SU-DHL-6 (cell line): ENCODE results near the gene BAD.

Source experiments
- H2AFZ ChIP-seq: fragments of 200-600 bp; sonication (generic); 2 replicates; pipeline ENCODE4 v1.6.1; 2014; ENCODE audit warnings: low read depth, mild to moderate bottlenecking, moderate library complexity, mixed read lengths, antibody characterized with exemption, low read length; ENCODE audit not compliant: severe bottlenecking
- H3F3A ChIP-seq: fragments of 200-600 bp; shearing (Covaris generic); 2 replicates; pipeline ENCODE4 v1.6.0; 2016; ENCODE audit warnings: antibody characterized with exemption, mild to moderate bottlenecking; ENCODE audit not compliant: insufficient read depth
- H3K27ac ChIP-seq: fragments of 200-600 bp; sonication (generic); 2 replicates; pipeline ENCODE4 v1.5.1; 2016; ENCODE audit warnings: low read depth, mild to moderate bottlenecking, low read length, moderate library complexity, mixed read lengths
- H3K27me3 ChIP-seq: fragments of 200-600 bp; sonication (generic), shearing (Covaris generic); 2 replicates; pipeline ENCODE4 v1.6.0; 2014; ENCODE audit warnings: mild to moderate bottlenecking, low read length
- H3K36me3 ChIP-seq: fragments of 200-600 bp; sonication (generic); 2 replicates; pipeline ENCODE4 v1.6.1; 2014; ENCODE audit warnings: mild to moderate bottlenecking, low read length, mixed read lengths
- H3K4me2 ChIP-seq: fragments of 300-600, 200-600 bp; shearing (Covaris generic), sonication (generic); 2 replicates; pipeline ENCODE4 v1.6.0; 2014; ENCODE audit warnings: low read length, low read depth, mild to moderate bottlenecking; ENCODE audit not compliant: poor library complexity, severe bottlenecking
- H3K4me3 ChIP-seq: fragments of 200-600 bp; sonication (generic); 2 replicates; pipeline ENCODE4 v1.5.1; 2014; ENCODE audit warnings: antibody characterized with exemption, low read length, mild to moderate bottlenecking, mixed read lengths; ENCODE audit not compliant: insufficient read depth, poor library complexity, severe bottlenecking
- H3K79me2 ChIP-seq: fragments of 200-600 bp; sonication (generic); 2 replicates; pipeline ENCODE4 v1.6.1; 2014; ENCODE audit warnings: mild to moderate bottlenecking, low read length, moderate library complexity; ENCODE audit not compliant: insufficient read depth
- H3K9ac ChIP-seq: fragments of 200-600 bp; sonication (generic); 2 replicates; pipeline ENCODE4 v1.7.0; 2014; ENCODE audit warnings: mild to moderate bottlenecking, low read length
- H3K9me2 ChIP-seq: fragments of 200-600 bp; sonication (generic); replicated peaks from 2 replicates; pipeline ENCODE4 v1.6.1; 2014; ENCODE audit warnings: low read length; ENCODE audit not compliant: insufficient read depth
- H3K9me3 ChIP-seq: fragments of 200-600 bp; sonication (generic); 2 replicates; pipeline ENCODE4 v1.6.1; 2014; ENCODE audit warnings: low read length, mixed read lengths; ENCODE audit not compliant: insufficient read depth
- H4K20me1 ChIP-seq: fragments of 200-600 bp; sonication (generic); 2 replicates; pipeline ENCODE4 v1.6.1; 2014; ENCODE audit warnings: low read depth, mild to moderate bottlenecking, antibody characterized with exemption, low read length, moderate library complexity, mixed read lengths
- CTCF ChIP-seq: fragments of 200-600 bp; sonication (generic); IDR thresholded peaks from one replicate; pipeline ENCODE4 v1.5.1; 2017; ENCODE audit warnings: antibody characterized with exemption, mild to moderate bottlenecking, low read length, moderate library complexity; ENCODE audit not compliant: insufficient read depth, poor library complexity, severe bottlenecking
- EZH2phosphoT487 ChIP-seq: fragments of 200-600 bp; sonication (generic), shearing (Covaris generic); conservative IDR thresholded peaks from 2 replicates; pipeline ENCODE4 v1.6.1; 2018; ENCODE audit warnings: mild to moderate bottlenecking, antibody characterized with exemption, low read length, moderate library complexity, mixed read lengths

BAD gene

GRCh38 chr11:64265176-64266160 lies 19.0 kb downstream of the BAD start:
- H3K4me3 ChIP-seq: no peak overlapping the region
- no peak overlapping the region for H3K27ac ChIP-seq
- no peaks in the 10 kb centered on the region for H3K36me3 ChIP-seq
- H3K9me3 ChIP-seq: no peaks in the 10 kb centered on the region
- no peaks in the 10 kb centered on the region for H4K20me1 ChIP-seq
- 0 out of 2 replicates have a peak, but pooled peaks cover 6% of the 10 kb centered on the region for H3K79me2 ChIP-seq
- peaks cover 4% of the 10 kb centered on the region; the same call in 1 of the 2 replicates for H3F3A ChIP-seq
- H3K9ac ChIP-seq: no peak overlapping the region
- no peaks in the 10 kb centered on the region for H3K27me3 ChIP-seq
- no peak overlapping the region for H3K4me2 ChIP-seq
- no peaks in the 10 kb centered on the region for H3K9me2 ChIP-seq
- no peak for TF ChIP-seq CTCF
- TF ChIP-seq EZH2phosphoT487: no peak
- no peak overlapping the region for H2AFZ ChIP-seq

GRCh38 chr11:64264371-64264852 lies 20.1 kb downstream of the BAD start:
- Histone ChIP-seq H3K9ac (no peak overlapping the region), H2AFZ (no peak overlapping the region), H3K4me3 (no peak overlapping the region), H3K4me2 (no peak overlapping the region), H4K20me1 (no peaks in the 10 kb centered on the region), H3K27me3 (no peaks in the 10 kb centered on the region), H3F3A (no peaks in the 10 kb centered on the region), H3K79me2 (0 out of 2 replicates have a peak, but pooled peaks cover 6% of the 10 kb centered on the region), H3K9me3 (no peaks in the 10 kb centered on the region), H3K9me2 (no peaks in the 10 kb centered on the region), H3K36me3 (no peaks in the 10 kb centered on the region), H3K27ac (no peak overlapping the region)
- TF ChIP-seq EZH2phosphoT487: no peak
- no peak for TF ChIP-seq CTCF

GRCh38 chr11:64263947-64264317 lies 20.5 kb downstream of the BAD start:
- Histone ChIP-seq H3K36me3 (no peaks in the 10 kb centered on the region), H3K9me3 (no peaks in the 10 kb centered on the region), H3K9me2 (no peaks in the 10 kb centered on the region), H3K9ac (no peak overlapping the region), H3K4me2 (no peak overlapping the region), H3K27me3 (no peaks in the 10 kb centered on the region), H2AFZ (no peak overlapping the region), H3K27ac (no peak overlapping the region), H3F3A (no peaks in the 10 kb centered on the region), H3K4me3 (no peak overlapping the region), H4K20me1 (no peaks in the 10 kb centered on the region), H3K79me2 (0 out of 2 replicates have a peak, but pooled peaks cover 3% of the 10 kb centered on the region)
- TF ChIP-seq EZH2phosphoT487: no peak
- no peak for TF ChIP-seq CTCF
